ENCODE results near the gene STAT6. TPM values are rescaled to one million over a fixed set of nuclear protein-coding genes. Genes with fewer than 3 reads are reported as not detected.
A peak's percentile ranks its signal among the peaks of the same experiment; 100 is the strongest.

STAT6 gene
- total and polyA plus RNA-seq, 7 donors = 66.1 to 210 (median 115) TPM

DNA sequence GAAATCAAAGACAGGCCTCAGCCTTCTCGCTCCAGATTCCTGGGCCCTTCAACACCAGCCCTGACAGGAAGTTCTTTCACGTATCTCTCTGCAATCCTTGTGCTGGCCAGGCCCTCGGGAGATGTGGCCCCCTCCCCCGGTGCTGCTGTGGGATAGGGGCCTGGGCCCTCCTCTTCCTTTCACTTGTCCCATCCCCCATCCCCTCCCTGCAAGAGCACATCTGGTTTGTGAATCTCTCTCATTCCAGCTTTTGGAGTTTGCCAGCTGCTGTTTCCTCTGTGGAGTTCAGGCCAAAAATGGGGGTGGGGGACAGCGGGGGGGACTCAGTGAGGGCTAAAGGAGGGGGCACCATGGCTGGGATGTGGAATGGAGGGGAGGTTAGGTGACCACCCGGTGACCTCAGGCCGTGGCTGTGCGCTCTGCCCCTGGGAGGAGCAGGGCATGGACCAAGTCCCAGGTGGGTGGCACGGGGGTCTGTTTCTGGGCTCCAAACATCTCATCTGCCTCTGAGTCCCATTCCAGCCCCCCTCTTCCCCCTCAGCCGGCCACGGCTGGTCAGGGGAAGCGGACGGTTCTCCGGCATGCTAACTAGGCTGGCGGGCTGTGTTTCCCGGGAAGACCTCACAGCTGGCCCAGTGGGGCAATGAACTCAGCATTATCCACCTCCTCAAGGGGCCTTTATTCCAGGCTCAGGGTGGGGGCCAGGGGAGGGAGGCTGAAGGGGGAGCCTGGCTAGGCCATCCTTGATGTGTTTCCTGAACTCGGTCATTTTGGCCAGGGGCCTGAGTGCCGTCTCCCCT is 24.6 kb upstream of the STAT6 start:
- intact Hi-C loops (cut with DNase I) = no loop called here
- H3K27me3 ChIP-seq = no peaks in the 10 kb centered on the region
- H3K4me1 ChIP-seq = peaks cover 0 to 89% (median 78%) of the 10 kb centered on the region in 4 donors
- H3K27ac ChIP-seq = peak overlapping the region; percentile 92 to 99 (median 98)
- TF ChIP-seq EP300 (IDR thresholded peaks at IDR 0.05) (no peak), POLR2A (IDR thresholded peaks at IDR 0.05) (no peak), POLR2AphosphoS5 (IDR thresholded peaks at IDR 0.05) (peak in 1 of 4 donors; percentile 17)
- TF ChIP-seq, protein P1, sequence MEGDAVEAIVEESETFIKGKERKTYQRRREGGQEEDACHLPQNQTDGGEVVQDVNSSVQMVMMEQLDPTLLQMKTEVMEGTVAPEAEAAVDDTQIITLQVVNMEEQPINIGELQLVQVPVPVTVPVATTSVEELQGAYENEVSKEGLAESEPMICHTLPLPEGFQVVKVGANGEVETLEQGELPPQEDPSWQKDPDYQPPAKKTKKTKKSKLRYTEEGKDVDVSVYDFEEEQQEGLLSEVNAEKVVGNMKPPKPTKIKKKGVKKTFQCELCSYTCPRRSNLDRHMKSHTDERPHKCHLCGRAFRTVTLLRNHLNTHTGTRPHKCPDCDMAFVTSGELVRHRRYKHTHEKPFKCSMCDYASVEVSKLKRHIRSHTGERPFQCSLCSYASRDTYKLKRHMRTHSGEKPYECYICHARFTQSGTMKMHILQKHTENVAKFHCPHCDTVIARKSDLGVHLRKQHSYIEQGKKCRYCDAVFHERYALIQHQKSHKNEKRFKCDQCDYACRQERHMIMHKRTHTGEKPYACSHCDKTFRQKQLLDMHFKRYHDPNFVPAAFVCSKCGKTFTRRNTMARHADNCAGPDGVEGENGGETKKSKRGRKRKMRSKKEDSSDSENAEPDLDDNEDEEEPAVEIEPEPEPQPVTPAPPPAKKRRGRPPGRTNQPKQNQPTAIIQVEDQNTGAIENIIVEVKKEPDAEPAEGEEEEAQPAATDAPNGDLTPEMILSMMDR (IDR thresholded peaks at IDR 0.05) = no peak
- H3K9me3 ChIP-seq = no peaks in the 10 kb centered on the region
- peak; percentile 90 for DNase-seq
- 67 to 88% methylated on average over 18 of the region's 18 CpGs for WGBS, 2 donors
- peak overlapping the region in 3 of 4 donors; percentile 5 to 27 (median 20) for H3K4me3 ChIP-seq
- H3K36me3 ChIP-seq = peaks cover 0 to 26% (median 14%) of the 10 kb centered on the region in 4 donors

DNA sequence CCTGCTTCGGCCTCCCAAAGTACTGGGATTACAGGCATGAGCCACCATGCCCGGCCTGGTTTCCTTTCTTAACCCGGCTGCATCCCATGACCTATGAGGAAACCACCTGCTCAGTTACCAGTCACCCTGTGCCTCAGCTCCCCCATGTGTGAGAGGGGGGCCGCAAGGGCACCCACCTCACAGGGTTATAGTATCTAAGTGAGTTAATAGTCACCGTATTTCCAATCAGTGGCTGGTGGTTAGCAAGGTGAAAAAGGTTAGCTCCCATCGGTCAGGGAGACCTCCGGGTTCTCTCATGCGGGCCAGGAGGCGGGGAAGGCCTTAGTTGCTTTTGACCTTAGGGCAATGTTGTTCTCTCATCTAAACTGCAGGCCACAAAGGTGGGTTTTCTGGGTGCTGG is 23.8 kb upstream of the STAT6 start:
- no peak overlapping the region for H3K4me3 ChIP-seq
- WGBS, 2 donors = 83 to 87% methylated on average over 9 of the region's 9 CpGs
- H3K27me3 ChIP-seq = no peaks in the 10 kb centered on the region
- intact Hi-C loops (cut with DNase I) = no loop called here
- H3K9me3 ChIP-seq = no peaks in the 10 kb centered on the region
- peaks cover 0 to 19% (median 12%) of the 10 kb centered on the region in 4 donors for H3K36me3 ChIP-seq
- DNase-seq = no peak
- TF ChIP-seq EP300 (IDR thresholded peaks at IDR 0.05) (no peak), POLR2AphosphoS5 (IDR thresholded peaks at IDR 0.05) (no peak), POLR2A (IDR thresholded peaks at IDR 0.05) (no peak)
- H3K27ac ChIP-seq = peak overlapping the region; percentile 92 to 99 (median 98)
- peaks cover 0 to 94% (median 85%) of the 10 kb centered on the region in 4 donors for H3K4me1 ChIP-seq

DNA sequence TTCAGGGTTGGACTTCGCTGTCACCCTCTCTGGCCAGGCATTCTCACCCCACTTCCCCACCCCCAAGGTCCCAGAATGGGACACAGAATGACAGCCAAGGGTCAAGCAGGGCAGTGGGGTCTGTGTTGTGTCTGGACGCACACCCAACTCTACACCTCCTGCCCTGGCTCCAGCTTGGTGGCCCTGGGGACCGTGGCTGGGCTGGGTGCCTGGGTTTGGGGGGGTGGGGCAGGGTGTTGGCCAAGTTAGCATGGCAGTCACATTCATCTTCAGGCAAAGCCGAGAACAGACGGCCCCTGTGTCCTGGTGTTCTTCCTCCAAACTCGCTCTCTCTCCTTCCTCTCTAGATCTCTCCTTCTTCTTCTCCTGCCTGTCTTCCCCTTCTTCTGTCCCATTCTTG is 22.8 kb upstream of the STAT6 start:
- 74% methylated on average over 6 of the region's 6 CpGs for WGBS, 2 donors
- TF ChIP-seq, protein P1 (IDR thresholded peaks at IDR 0.05) = no peak
- TF ChIP-seq POLR2AphosphoS5 (IDR thresholded peaks at IDR 0.05) = peak in 1 of 4 donors; percentile 28
- Histone ChIP-seq H3K4me1 (peaks cover 0 to 95% (median 82%) of the 10 kb centered on the region in 4 donors), H3K27ac (peak overlapping the region; percentile 92 to 99 (median 98)), H3K36me3 (peaks cover 0 to 8% (median 3%) of the 10 kb centered on the region in 4 donors), H3K27me3 (no peaks in the 10 kb centered on the region), H3K4me3 (no peak overlapping the region), H3K9me3 (no peaks in the 10 kb centered on the region)
- intact Hi-C loops (cut with DNase I) = no loop called here
- peak; percentile 74 for DNase-seq

DNA sequence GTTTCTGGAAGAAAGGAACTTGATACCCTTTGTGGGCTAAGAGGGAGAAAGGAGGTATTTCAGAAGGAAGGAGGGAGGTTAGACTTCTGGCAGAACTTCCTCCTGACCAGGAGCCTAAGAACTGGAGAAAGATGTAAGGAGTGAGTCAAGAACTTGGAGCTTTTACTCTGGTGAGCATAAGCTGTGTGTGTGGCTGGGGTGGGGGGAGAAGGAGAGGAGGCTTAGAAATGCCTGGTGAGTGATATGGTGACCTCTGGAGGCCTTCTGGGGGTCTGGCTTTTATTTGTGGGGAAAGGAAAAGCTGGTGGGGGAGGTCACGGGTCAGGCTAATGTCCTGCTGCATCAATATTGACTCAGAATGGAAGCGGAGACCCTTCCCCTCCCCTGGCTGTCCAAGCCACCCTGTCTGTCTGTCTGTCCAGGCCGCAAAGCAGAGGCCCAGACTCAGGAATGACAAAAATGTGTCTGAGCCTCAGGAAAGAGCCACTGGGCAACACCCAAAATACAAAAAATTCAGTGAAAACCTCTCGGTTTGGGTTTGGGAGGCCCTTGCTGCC is 21.9 kb upstream of the STAT6 start:
- intact Hi-C loops (cut with DNase I) = no loop called here
- H3K27me3 ChIP-seq = no peaks in the 10 kb centered on the region
- H3K4me1 ChIP-seq = peaks cover 0 to 89% (median 75%) of the 10 kb centered on the region in 4 donors
- 73 to 82% methylated on average over 4 of the region's 4 CpGs for WGBS, 2 donors
- no peaks in the 10 kb centered on the region for H3K9me3 ChIP-seq
- TF ChIP-seq EP300 (IDR thresholded peaks at IDR 0.05) (no peak), POLR2A (IDR thresholded peaks at IDR 0.05) (no peak), POLR2AphosphoS5 (IDR thresholded peaks at IDR 0.05) (no peak)
- TF ChIP-seq, protein P1 (IDR thresholded peaks at IDR 0.05) = no peak
- no peak for DNase-seq
- peaks cover 0 to under 1% (median 0%) of the 10 kb centered on the region in 4 donors for H3K36me3 ChIP-seq
- peak overlapping the region in 3 of 4 donors; percentile 11 to 71 (median 14) for H3K4me3 ChIP-seq
- peak overlapping the region; percentile 92 to 99 (median 98) for H3K27ac ChIP-seq
